ENCODE data around the gene UNC80. TPM values are rescaled to one million over a fixed set of nuclear protein-coding genes. Genes with fewer than 3 reads are reported as not detected.

Gene UNC80
- total and polyA plus RNA-seq, 2 of the 13 experiments (the other 11 are each of a cell fraction or from before 2014, with no cell fraction given), result not detected

DNA sequence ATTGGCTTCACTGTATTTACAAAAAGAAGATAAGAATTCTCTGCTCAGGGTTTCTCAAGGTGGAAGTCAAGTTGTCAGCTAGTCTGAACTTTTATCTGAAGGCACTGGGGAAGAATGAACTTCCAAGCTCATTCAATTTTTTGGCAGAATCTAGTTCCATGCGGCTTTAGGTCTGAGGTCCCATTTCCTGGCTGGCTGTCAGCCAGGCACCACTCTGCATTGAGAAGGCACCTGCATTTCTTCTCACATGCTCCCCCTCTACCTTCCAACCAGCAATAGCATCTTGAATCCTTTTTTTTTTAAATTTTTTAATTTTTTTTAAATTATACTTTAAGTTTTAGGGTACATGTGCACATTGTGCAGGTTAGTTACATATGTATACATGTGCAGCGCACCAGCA, 184.6 kb downstream of the UNC80 start (continued):
- TF ChIP-seq, protein P1, sequence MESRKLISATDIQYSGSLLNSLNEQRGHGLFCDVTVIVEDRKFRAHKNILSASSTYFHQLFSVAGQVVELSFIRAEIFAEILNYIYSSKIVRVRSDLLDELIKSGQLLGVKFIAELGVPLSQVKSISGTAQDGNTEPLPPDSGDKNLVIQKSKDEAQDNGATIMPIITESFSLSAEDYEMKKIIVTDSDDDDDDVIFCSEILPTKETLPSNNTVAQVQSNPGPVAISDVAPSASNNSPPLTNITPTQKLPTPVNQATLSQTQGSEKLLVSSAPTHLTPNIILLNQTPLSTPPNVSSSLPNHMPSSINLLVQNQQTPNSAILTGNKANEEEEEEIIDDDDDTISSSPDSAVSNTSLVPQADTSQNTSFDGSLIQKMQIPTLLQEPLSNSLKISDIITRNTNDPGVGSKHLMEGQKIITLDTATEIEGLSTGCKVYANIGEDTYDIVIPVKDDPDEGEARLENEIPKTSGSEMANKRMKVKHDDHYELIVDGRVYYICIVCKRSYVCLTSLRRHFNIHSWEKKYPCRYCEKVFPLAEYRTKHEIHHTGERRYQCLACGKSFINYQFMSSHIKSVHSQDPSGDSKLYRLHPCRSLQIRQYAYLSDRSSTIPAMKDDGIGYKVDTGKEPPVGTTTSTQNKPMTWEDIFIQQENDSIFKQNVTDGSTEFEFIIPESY (CRISPR knock-in tag; IDR thresholded peaks at IDR 0.05), result no peak

DNA sequence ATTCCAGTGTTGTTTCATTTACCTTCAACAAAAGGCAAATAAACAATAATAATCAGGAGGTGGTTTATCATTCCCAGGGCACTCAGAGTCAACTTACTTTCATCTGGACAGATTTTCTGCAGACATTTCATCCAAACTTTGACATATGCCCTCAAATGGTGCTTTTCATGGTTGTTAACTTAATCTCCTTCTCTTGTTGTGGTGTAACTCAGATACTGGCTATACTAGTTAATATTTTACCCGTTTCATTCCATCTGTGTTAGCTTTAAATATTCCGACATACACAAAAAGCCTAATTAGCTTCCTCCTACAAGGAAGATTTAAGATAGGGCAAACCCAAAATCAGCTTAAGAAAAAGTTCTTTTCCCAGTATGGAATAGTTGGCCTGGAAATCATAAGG, 186.4 kb downstream of the UNC80 start:
- ChIA-PET POLR2A (no interaction called here), CTCF (ENCODE audit: low intra/inter-chr PET ratio, low total read pairs) (no interaction called here)
- H3K36me3 ChIP-seq (replicated peaks in 1 of 2; ENCODE audit: control insufficient read depth in 1 of 2, insufficient read depth in 2 of 2, low read length in 2 of 2), result no peaks in the 10 kb centered on the region
- H3K27me3 ChIP-seq (ENCODE audit: control insufficient read depth in 1 of 2, insufficient read depth in 2 of 2, low read length in 2 of 2), result peaks cover 0 to 12% of the 10 kb centered on the region in 2 experiments; a peak in 1 of 5 replicates
- DNase-seq (ENCODE audit: low spot score), result no peak
- no peak overlapping the region for H2AFZ ChIP-seq (ENCODE audit: low read length)
- H3K4me1 ChIP-seq (ENCODE audit: insufficient read depth, low read length), result no peaks in the 10 kb centered on the region
- H3K9me3 ChIP-seq (ENCODE audit: low read length), result no peaks in the 10 kb centered on the region
- H4K20me1 ChIP-seq (ENCODE audit: insufficient read depth, low read length), result no peaks in the 10 kb centered on the region
- no peak for ATAC-seq
- H3K9ac ChIP-seq (ENCODE audit: insufficient read depth, low read depth, low read length), result no peak overlapping the region
- H3K4me2 ChIP-seq (ENCODE audit: low read depth, low read length), result no peak overlapping the region
- intact Hi-C loops (cut with micrococcal nuclease; ENCODE audit: unreplicated experiment), result no loop called here
- in situ Hi-C loops (cut with HindIII; ENCODE audit: extremely low pct_ligation_motif_present, low pct_unique_long_range_greater_than_20kb), result loop anchor here (25.0 kb wide), 2 partner anchors 621 to 1546 kb away; partner anchors contain the start of gene PTH2R
- no peak for FAIRE-seq
- WGBS (ENCODE audit: low lambda C conversion rate), result 2% methylated on average over 2 of the region's 2 CpGs
- no peak overlapping the region for H3K4me3 ChIP-seq (replicated peaks in 1 of 3; ENCODE audit: insufficient read depth in 1 of 3, low read depth in 2 of 3, low read length in 3 of 3)
- no peaks in the 10 kb centered on the region for H3K79me2 ChIP-seq (ENCODE audit: insufficient read depth, low read length)
- no peak overlapping the region for H3K27ac ChIP-seq (ENCODE audit: extremely low read length, insufficient read depth, low read length)
- BruUV-seq (replicated peaks), result no TSS peak
- TF ChIP-seq RCOR2 (CRISPR knock-in tag; IDR thresholded peaks at IDR 0.05), result no peak
- TF ChIP-seq PAF1 (CRISPR knock-in tag; IDR thresholded peaks at IDR 0.05), result no peak
- TF ChIP-seq HOXA9 (CRISPR knock-in tag; IDR thresholded peaks at IDR 0.05; ENCODE audit: borderline replicate concordance), result no peak
- no peak for TF ChIP-seq GLI4 (CRISPR knock-in tag; IDR thresholded peaks at IDR 0.05; ENCODE audit: borderline replicate concordance)
- TF ChIP-seq, protein P2, sequence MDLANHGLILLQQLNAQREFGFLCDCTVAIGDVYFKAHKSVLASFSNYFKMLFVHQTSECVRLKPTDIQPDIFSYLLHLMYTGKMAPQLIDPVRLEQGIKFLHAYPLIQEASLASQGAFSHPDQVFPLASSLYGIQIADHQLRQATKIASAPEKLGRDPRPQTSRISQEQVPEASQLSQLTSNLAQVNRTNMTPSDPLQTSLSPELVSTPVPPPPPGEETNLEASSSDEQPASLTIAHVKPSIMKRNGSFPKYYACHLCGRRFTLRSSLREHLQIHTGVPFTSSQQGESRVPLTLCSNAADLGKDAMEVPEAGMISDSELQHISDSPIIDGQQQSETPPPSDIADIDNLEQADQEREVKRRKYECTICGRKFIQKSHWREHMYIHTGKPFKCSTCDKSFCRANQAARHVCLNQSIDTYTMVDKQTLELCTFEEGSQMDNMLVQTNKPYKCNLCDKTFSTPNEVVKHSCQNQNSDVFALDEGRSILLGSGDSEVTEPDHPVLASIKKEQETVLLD (CRISPR knock-in tag; IDR thresholded peaks at IDR 0.05; ENCODE audit: low read depth), result no peak
- no peak for TF ChIP-seq ZNF446 (CRISPR knock-in tag; IDR thresholded peaks at IDR 0.05)
- TF ChIP-seq, protein P3, sequence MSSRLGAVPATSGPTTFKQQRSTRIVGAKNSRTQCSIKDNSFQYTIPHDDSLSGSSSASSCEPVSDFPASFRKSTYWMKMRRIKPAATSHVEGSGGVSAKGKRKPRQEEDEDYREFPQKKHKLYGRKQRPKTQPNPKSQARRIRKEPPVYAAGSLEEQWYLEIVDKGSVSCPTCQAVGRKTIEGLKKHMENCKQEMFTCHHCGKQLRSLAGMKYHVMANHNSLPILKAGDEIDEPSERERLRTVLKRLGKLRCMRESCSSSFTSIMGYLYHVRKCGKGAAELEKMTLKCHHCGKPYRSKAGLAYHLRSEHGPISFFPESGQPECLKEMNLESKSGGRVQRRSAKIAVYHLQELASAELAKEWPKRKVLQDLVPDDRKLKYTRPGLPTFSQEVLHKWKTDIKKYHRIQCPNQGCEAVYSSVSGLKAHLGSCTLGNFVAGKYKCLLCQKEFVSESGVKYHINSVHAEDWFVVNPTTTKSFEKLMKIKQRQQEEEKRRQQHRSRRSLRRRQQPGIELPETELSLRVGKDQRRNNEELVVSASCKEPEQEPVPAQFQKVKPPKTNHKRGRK (CRISPR knock-in tag; IDR thresholded peaks at IDR 0.05), result no peak
- no peak for TF ChIP-seq ZNF225 (CRISPR knock-in tag; IDR thresholded peaks at IDR 0.05)
- no peak for TF ChIP-seq ZSCAN20 (CRISPR knock-in tag; IDR thresholded peaks at IDR 0.05; ENCODE audit: borderline replicate concordance)
- TF ChIP-seq, protein P4, sequence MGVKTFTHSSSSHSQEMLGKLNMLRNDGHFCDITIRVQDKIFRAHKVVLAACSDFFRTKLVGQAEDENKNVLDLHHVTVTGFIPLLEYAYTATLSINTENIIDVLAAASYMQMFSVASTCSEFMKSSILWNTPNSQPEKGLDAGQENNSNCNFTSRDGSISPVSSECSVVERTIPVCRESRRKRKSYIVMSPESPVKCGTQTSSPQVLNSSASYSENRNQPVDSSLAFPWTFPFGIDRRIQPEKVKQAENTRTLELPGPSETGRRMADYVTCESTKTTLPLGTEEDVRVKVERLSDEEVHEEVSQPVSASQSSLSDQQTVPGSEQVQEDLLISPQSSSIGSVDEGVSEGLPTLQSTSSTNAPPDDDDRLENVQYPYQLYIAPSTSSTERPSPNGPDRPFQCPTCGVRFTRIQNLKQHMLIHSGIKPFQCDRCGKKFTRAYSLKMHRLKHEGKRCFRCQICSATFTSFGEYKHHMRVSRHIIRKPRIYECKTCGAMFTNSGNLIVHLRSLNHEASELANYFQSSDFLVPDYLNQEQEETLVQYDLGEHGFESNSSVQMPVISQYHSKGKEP (CRISPR knock-in tag; IDR thresholded peaks at IDR 0.05), result no peak
- TF ChIP-seq, protein P5, sequence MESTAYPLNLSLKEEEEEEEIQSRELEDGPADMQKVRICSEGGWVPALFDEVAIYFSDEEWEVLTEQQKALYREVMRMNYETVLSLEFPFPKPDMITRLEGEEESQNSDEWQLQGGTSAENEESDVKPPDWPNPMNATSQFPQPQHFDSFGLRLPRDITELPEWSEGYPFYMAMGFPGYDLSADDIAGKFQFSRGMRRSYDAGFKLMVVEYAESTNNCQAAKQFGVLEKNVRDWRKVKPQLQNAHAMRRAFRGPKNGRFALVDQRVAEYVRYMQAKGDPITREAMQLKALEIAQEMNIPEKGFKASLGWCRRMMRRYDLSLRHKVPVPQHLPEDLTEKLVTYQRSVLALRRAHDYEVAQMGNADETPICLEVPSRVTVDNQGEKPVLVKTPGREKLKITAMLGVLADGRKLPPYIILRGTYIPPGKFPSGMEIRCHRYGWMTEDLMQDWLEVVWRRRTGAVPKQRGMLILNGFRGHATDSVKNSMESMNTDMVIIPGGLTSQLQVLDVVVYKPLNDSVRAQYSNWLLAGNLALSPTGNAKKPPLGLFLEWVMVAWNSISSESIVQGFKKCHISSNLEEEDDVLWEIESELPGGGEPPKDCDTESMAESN (CRISPR knock-in tag; conservative IDR thresholded peaks at IDR 0.05), result no peak
- TF ChIP-seq HMGA1 (CRISPR knock-in tag; conservative IDR thresholded peaks at IDR 0.05), result no peak
- no peak for TF ChIP-seq CBX1 (IDR thresholded peaks at IDR 0.05; ENCODE audit: low read depth)
